ENCODE results near the gene WNT11.

WNT11 gene

GRCh38 chr11:76217653-76218160 lies 11.4 kb upstream of the WNT11 start:
- peak; percentile 70 for DNase-seq

DNA sequence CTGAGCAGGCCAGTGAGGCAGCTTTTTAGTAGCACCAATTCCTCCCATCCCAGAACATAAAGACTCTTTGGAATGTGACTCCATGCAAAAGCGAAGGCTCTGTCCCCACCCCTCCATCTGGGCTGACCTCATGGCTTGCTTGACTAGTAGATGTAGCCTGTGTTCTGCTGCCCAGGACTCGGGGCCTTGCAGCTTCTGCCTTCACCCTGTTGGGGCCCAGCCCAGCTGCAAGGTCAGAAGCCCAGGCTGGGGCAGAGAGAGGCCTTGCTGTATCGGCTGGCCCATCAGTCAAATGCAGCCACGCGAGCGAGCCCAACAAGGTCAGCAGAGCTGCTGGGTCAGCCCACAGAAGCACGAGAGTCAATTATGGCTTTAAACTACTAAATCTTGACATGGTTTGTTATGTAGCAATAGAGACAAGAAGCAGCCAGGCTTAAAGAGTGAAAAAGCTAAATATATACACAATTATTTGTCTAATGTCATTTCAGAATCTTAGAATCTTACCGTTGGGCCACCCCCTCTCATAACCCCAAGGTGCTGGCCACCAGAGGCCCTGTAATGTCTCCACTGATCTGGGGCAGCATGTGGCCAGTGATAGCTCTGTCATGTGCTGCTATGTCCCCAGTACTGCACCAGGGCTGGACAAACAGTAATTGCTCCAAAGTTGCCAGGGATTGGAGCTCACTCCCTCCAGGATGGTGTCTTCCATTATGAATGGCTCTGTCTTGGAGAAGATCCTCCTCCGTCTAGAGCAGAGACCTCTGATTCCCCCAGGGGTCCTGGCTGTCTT lies 10.4 kb upstream of the WNT11 start:
- DNase-seq, result no peak

- no peak for DNase-seq
These were observed 9.6 kb upstream of the WNT11 start for GRCh38 chr11:76215941-76216340.

DNA sequence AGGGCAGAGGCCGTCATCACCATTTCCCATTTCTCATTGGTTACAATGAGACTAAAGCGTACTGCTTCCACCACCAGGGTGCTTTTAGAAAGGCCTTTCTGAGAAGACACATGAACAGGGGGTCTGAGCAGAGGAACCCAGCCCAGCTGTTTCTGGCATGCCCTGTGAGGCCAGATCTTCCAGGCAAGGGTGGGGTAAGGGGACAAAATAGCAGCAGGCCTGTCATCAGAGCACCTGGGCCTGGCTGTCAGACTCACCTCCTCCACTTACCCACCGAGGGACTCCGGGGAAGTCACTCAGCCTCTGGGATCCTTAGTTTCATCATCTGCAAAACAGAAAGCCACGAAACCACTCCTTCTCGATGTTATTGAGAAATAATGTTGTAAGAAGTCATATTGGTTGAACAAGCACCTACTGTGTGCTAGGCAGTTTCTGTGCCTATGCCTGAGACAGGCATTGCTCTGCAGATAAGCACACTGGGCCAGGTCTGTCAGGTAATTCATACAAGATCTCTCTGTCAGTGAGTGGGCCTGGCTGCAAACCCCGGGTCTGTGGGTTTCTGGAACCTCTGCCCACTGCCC lies 8.8 kb upstream of the WNT11 start:
- DNase-seq, result no peak

DNA sequence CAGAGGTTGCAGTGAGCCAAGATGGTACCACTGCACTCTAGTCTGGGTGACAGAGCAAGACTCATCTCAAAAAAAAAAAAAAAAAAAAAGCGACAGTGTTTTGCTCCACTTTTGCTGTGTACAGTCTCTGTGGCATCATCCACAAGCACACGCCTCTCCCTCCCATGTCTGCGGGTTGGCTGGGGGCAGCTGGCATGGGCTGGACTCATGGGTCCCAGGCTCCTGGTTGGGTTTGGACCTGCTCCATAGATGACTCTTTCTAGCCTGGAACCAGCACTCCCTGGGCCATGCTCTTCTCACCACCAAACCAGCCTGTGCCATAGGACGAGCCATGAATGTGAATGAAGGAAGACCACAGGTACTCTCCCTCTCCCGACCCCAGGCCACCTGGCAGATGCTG lies 7.9 kb upstream of the WNT11 start:
- no peak for DNase-seq

- no peak for DNase-seq
These were observed 6.1 kb upstream of the WNT11 start for GRCh38 chr11:76212086-76213035.

DNA sequence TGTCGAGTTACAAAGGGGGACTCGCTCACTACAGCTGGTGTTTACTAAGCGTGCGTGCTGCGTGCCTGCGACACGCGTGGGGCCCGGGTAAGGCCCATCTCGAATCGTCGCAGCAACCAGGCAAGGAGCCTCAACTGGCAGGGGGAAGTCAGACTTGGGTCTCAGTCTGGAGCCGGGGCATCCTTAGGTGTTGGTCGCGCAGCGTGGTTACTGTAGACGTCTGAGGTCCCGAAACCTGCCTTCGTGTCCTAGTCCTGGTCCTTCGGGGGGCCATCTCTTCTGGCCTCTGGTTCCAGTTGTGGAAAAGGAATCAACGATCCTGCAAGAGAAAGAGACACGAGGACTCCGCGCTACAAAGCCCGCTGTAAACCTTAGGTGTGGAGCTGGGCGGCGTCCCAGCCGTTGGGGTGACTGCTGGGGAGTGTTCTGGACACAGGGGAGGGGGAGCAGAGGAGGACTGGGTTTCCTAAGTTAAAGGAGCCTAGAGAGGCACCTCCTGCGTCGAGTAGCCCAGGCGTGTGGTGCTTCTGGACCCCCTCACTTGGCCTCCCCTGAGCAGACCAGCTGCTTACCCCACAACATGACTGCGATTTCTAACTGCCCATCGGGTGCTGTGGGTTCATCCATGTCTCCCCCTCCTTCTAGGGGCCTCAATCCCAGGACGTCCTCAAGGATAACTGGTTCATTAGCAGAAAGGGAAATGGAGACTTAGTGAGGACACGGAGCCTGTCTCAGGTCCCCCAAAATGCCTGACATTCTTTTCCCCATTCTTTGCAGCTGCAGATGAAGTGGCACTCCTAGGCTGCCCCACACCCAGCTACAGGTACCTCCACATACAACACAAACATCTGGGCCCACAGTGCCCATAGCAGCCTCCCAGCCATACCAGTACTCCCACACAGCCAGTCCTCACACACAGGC lies 4.9 kb upstream of the WNT11 start:
- no peak for DNase-seq

- peak; percentile 58 for DNase-seq
These were observed 4.0 kb upstream of the WNT11 start for GRCh38 chr11:76209973-76210930.

DNA sequence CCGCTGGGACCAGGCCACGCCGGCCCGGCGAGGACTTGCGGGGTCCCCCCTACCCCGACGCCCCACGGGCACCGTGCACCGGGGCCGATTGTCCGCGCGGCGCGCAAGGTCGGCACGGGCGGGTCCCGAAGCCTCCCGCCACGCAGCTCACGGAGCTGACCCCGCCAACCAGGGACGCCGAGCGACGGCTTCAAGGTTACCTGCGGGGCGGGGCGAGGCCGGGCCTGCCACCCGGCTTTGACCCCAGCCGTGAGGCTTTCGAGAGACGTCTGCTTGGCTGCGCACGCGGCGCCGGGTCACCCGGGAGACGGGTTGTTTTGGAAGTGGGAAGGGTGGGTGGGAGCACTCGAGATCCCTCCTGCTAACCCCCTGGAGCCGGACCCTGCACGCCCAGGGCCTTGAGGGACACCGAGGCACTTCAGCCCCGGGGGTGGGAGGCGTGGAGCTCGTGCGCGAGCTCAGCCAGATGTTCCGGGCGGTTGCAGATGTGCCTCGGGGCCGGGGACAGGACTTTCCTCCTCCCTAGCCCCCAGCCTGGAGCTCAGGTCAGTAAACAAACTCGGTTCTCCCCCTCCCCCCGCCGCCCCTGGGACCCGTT lies 3.2 kb upstream of the WNT11 start:
- DNase-seq, result no peak

DNA sequence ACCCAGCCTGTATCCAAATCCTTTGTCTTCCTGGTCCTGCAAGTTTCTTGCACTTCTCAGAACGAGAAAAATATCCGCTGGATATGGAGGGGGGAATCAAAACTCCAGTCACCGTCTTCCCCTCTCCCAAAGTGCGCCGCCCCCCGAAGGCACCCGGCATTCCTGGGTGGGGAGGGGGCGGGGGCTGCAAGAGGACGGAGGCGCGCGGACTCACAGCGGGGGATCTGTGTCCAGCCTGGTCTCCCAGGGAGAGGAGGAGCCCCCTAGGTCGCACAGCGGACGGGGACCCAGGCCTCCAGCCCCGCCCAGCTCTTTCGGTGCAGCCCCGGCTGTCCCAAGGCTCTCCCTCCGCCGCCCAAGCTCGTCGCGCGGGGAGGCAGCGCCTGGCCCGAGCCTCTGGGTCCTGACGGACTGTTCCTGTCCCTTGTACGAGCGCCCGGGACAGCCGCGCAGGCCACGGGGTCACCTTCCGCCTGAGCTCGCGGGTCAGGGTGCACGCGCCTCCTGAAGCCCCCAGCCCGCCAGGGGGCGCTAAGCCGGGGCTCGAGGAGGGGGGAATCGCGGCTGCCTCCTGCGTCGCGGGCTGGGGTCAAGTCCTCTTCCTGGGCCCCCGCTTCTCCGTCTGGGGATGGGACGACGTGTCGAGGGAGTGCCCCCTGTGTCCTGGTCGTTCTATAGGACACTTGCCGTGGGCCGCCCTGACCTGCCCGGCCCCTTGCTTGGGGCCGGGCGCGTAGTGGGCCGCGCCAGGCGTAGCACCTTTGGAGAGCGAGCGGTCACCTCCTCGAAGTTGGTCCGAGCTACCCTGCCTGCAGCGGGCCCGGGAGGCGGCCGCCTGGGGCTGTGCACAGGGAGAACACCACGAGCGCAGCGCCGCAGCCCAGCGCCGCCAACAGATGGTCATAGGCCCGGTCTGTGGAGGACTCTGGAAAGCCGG lies 2.4 kb upstream of the WNT11 start:
- peak; percentile 35 for DNase-seq

DNA sequence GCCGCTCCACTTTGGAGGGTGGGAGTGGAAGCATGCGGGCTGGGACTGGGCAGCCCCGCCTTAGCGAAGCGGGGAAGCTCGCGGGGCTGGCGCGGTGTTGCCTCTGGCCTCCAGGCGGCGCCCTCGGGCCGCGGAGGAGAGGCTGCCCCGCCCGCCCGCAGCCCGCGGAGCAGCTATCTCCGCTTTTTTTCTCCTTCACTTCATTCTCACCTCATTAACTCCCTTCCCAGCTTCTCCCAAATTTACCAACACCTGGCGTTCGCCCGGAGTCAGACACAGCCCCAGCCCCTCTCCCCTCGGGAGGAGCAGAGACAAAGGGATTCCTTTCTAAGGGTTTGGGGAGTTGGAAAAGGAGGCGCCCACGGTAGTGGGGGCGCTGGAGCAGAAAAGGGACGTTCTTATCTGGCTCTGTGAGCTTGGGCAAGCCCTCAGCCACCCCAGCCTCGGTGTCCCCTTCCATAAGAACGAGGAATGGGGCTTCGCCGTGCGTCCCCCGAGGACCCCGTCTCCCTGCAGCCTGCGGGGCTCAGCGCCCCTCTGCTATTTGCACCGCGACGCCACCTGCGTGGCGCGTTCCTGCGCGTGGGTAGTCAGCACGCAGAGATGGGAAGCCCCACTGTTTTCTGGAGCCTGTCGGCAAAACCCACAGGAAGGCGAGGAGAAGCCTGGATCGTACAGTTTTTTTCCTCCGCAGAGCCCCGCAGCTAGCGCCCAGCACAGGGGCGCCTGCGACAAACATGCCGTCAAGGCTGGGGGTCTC lies 1.5 kb upstream of the WNT11 start:
- DNase-seq, result peak; percentile 65

GRCh38 chr11:76206077-76206326 lies 300 bp downstream of the WNT11 start:
- no peak for DNase-seq

GRCh38 chr11:76205252-76206076 lies 838 bp downstream of the WNT11 start:
- DNase-seq, result no peak

DNA sequence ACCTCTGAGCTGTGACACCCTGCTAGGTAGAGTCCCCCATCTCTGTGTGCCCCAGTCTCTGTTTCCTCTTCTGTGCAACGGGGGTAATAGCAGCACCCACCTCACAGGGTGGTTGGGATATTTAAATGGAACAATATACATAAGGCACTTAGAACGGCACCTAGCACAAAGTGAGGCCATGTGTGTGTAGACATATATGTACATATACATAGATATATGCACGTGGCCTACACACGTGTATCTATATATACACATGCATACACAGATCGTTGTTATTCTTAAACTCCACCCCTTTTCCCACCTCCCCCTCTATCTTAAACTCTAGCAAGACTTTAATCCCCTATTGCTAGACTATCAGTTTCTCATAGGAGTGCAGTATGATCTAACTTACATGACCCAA lies 2.4 kb downstream of the WNT11 start:
- DNase-seq, result no peak

DNA sequence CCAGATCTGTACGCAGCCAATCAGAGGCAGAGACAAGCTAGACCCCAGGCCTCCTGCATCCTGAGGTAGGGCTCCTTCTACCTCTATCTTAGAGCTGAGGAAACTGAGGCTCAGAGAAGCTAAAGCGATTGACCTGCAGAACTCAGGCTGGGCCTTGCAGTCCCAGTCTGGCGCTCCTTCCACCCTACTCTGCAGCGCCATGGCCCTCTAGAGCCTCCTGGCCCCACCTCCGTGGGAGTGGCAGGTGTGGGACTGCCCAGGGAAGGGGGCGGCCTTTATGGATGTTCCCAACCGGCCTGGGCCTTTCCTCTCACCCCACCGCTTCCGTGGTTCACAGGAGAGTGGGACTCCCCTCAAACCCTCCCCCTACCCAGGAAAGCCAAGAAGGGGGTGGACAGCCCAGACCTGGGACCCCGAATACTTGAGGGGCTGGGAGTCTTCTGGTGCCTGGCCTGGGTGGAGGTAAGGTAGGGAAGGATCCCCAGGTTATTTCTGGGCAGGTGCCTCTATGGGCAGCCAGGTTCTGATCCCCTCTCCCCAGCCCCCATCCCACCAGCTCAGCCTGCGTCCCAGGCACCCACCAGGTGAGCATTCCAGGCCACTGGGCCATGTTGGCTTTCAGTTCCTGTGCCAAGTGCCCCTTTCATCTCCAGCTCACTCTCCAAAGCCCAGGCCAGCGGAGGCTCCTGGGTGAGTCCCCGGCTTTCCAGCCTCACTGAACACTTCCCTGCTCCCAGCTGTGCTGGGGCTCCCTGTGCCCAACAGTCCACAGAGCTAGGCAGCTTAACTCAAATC lies 3.0 kb downstream of the WNT11 start:
- no peak for DNase-seq

DNA sequence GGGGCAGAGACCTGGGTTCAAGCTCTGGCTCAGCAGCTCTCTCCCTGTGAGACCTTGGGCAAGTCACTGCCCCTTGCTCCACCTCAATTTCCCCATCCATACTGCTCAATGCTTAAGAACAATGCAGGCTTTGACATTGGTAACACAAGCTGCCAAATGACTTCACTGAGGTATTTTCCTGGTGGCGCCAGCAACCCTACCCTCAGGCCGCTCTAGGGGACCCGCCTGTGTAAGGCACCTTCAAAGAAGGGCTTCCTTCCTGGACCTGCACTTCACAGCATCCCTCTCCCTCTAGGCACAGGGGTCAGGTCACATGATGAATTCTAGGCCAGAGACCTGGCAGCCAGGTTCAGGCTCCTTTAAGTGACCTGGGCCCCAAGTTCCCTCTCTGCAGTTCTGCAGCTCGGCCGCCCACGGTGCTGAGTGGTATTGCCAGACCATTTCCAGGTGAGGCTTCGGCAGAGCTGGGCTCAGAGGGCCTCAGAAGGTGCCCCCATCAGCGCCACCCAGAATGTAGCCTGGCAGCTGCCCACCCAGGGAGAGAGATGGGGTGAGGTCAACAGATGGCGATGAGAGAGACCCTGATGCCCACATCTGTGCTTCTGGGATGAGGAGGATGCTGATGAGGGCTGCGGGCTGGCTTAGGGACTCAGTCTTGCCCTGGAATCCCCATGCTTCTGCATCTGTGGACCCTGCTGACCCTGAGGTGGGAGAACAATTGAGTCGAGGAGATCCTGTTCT lies 4.5 kb downstream of the WNT11 start:
- no peak for DNase-seq

All from COR-L47 (cell line).